AG04450 (cell line): ENCODE data around the gene CDC42EP1. TPM values are rescaled to one million over a fixed set of nuclear protein-coding genes. Genes with fewer than 3 reads are reported as not detected.
"Not testable (repeated sequence)": the region's sequence is repeated elsewhere in the genome, so short reads cannot be mapped to it uniquely, and the experiment has no call there.

ENCODE experiments used
- CTCF ChIA-PET: fragments of 300-600, 350-600 bp; formaldehyde crosslinking; extraction: SDS; loops from one replicate; lab custom pipeline; 2022; ENCODE audit warnings: antibody characterized with exemption, inconsistent platforms; lab: Charles Lee
- POLR2A ChIA-PET: fragments of 350-600 bp; formaldehyde crosslinking; extraction: SDS; loops from one replicate; lab custom pipeline; 2021; ENCODE audit warnings: antibody characterized with exemption, inconsistent platforms; lab: Yijun Ruan, JAX
- DNase-seq: peaks from one replicate; pipeline ENCODE4 v3.0.0-alpha.2; 2011; ENCODE audit warnings: low read depth, low spot score
- H3K27ac ChIP-seq: one replicate; pipeline ENCODE4 v1.5.1; 2012; ENCODE audit warnings: low read depth, low read length, control low read depth
- H3K27me3 ChIP-seq: one replicate; pipeline ENCODE4 v1.6.0; 2012; ENCODE audit warnings: low read length; ENCODE audit not compliant: control insufficient read depth, insufficient read depth
- H3K4me3 ChIP-seq: 2 replicates; pipeline ENCODE4 v1.5.1; 2011; ENCODE audit warnings: mild to moderate bottlenecking, low read depth, low read length, control low read depth
- H3K9me3 ChIP-seq: 2 replicates; pipeline ENCODE4 v1.5.1; 2012; ENCODE audit warnings: low read length; ENCODE audit not compliant: control insufficient read depth, insufficient read depth
- polyA plus RNA-seq: library from polyadenylated mRNA; depleted of rRNA; stranded (reverse); fragments of >200 nt; gene quantifications from 2 replicates; pipeline ENCODE4 v1.2.3, GENCODE V29; 2011
- TF ChIP-seq, protein P1 (sequence below): IDR thresholded peaks from 2 replicates; pipeline ENCODE4 v1.5.1; 2011; ENCODE audit warnings: low read depth, low read length, control low read depth, inconsistent platforms

CDC42EP1 gene
- polyA plus RNA-seq, 1 experiment: 13.0 TPM

DNA sequence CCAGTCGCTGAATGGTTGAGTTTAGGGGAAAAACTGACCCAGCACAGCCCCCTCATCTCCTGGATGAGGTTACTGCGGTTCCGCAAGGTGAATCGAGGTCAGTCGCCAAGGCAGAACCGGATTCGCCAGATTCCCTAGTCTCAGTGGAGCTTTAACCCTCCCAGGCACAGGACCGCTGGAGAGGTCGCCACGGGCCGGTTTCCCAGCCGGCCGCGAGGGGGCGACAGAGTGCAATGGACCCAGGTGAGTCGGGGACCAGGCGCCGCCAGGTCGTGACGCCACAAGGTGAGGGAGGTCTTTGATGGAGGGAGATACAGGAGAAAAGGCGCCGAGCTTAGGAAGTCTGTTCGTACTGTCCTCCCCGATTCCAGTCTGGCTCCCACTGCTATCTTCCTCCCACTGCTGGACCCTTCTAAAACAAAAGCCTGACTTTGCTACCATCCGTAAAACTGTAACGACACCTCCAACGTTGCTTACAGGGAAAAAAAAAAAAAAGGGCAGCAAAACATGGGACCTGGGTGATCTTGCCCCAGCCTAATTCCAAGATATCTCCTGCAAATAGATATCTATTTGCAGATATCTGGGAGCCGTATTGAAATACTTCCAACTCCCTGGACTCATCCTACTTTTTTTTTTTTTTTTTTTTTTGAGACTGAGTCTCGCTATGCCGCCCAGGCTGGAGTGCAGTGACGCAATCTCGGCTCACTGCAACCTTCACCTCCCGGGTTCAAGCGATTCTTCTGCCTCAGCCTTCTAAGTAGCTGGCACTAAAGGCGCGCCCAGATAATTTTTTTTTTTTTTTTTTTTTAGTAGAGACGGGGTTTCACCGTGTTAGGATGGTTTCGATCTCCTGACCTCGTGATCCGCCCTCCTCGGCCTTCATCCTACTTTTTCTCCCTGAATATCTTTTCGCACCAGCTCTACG is 47.0 kb downstream of the CDC42EP1 start:
- H3K27me3 ChIP-seq: peaks cover 12% of the 10 kb centered on the region
- DNase-seq: no peak
- H3K4me3 ChIP-seq: peak overlapping the region; percentile 42
- TF ChIP-seq, protein P1, sequence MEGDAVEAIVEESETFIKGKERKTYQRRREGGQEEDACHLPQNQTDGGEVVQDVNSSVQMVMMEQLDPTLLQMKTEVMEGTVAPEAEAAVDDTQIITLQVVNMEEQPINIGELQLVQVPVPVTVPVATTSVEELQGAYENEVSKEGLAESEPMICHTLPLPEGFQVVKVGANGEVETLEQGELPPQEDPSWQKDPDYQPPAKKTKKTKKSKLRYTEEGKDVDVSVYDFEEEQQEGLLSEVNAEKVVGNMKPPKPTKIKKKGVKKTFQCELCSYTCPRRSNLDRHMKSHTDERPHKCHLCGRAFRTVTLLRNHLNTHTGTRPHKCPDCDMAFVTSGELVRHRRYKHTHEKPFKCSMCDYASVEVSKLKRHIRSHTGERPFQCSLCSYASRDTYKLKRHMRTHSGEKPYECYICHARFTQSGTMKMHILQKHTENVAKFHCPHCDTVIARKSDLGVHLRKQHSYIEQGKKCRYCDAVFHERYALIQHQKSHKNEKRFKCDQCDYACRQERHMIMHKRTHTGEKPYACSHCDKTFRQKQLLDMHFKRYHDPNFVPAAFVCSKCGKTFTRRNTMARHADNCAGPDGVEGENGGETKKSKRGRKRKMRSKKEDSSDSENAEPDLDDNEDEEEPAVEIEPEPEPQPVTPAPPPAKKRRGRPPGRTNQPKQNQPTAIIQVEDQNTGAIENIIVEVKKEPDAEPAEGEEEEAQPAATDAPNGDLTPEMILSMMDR: peak; percentile 99
- CTCF ChIA-PET: interaction anchor here (0.5 to 3.5 kb wide), 46 partner anchors 9 to 1692 kb away, joined by 3 to 60 read pairs (median 4); partner anchors contain the start of genes ANKRD54 and LGALS2
- POLR2A ChIA-PET: interaction anchor here (0.5 to 2.7 kb wide), 13 partner anchors 15 to 1183 kb away, joined by 3 to 15 read pairs (median 4); partner anchors contain the start of genes LGALS1 and PDXP
- peak overlapping the region; percentile 99 for H3K27ac ChIP-seq
- H3K9me3 ChIP-seq: no peaks in the 10 kb centered on the region

DNA sequence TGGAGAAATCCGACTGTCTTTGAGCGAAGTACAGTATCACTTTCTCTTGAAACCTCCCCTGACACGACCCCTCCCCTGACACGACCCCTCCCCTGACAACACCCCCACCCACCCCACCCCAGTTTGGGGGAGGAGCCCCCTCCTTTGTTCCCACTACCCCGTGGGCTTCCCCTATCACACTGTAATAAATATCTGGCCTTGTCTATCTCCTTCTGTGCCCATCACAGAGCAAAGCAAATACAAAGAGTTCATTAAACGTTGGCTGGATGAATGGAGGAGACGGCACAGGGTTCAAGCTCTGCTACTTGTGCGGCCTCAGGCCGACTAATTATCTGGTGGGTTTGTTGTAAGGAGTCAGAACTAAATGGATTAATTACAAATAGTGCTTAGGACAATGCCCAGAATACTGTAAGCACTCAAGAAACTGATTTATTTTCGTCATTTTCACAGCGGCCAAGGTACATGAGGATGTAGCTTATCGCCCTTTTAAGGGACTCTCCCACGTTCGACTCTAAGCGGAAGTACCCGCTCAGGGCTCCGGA is 47.7 kb downstream of the CDC42EP1 start:
- TF ChIP-seq, protein P1: no peak
- no peak for DNase-seq
- Histone ChIP-seq H3K27me3 (peaks cover 12% of the 10 kb centered on the region), H3K27ac (peak overlapping the region; percentile 99), H3K9me3 (no peaks in the 10 kb centered on the region), H3K4me3 (peak overlapping the region; percentile 82)
- ChIA-PET CTCF (interaction anchor here (0.5 to 3.5 kb wide), 16 partner anchors 10 to 721 kb away, joined by 3 to 60 read pairs (median 6); partner anchors contain the start of gene ANKRD54), POLR2A (interaction anchor here (0.5 to 2.7 kb wide), 14 partner anchors 15 to 168 kb away, joined by 3 to 15 read pairs (median 4); partner anchors contain the start of genes LGALS1 and PDXP)

DNA sequence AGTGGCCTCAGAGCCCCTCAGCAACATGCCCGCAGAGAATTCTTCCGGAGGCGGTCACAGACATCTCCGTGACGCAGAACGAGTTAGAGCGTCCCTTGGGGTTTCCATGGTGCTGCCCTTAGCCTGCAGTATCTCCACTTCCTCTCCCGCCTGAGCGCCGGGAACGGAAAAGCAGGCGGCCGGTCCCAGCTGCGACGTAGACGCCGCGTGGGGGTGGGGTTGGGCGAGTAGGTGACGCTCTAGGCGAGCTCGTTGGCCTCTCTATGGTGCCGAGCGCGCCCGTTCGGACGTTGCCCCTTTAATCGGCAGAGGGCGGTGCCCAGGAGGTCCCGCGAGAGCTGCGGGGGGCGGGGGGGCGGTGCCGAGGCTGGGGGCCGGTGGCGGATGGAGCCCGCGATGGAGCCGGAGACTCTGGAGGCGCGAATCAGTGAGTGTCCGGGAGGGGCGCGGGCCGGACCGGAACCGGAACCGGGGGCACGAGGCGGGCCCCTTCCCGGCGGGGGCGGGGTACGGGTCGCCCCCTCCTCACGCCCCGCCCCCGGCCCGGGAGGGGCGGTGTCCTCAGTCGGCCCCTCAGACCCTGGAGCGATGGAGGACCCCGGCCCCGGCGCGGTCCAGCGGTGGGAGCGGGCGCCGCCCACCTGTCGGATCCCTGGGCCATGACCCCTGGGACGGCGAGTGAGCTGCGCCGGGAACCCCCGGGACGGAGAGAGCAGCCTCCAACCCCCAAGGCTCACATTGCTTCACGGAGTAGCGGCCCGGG is 48.4 kb downstream of the CDC42EP1 start, which contains the start of gene GGA1:
Gene GGA1, plus strand, starts transcription at position 358 of the 763 bp plus-strand sequence. Its CDS starts 27 bp downstream, at position 385.
- ChIA-PET CTCF (interaction anchor here (0.5 to 3.5 kb wide), 10 partner anchors 9 to 205 kb away, joined by 3 to 60 read pairs (median 6); no protein-coding TSS in a partner anchor), POLR2A (interaction anchor here (0.6 to 2.7 kb wide), 17 partner anchors 16 to 168 kb away, joined by 3 to 15 read pairs (median 4); partner anchors contain the start of genes LGALS1 and PDXP)
- H3K27me3 ChIP-seq: peaks cover 12% of the 10 kb centered on the region
- H3K4me3 ChIP-seq: peak within 1 kb of the TSS; percentile 82
- peak within 1 kb of the TSS; percentile 99 for H3K27ac ChIP-seq
- peak; percentile 90 for DNase-seq
- TF ChIP-seq, protein P1: no peak
- no peaks in the 10 kb centered on the region for H3K9me3 ChIP-seq

DNA sequence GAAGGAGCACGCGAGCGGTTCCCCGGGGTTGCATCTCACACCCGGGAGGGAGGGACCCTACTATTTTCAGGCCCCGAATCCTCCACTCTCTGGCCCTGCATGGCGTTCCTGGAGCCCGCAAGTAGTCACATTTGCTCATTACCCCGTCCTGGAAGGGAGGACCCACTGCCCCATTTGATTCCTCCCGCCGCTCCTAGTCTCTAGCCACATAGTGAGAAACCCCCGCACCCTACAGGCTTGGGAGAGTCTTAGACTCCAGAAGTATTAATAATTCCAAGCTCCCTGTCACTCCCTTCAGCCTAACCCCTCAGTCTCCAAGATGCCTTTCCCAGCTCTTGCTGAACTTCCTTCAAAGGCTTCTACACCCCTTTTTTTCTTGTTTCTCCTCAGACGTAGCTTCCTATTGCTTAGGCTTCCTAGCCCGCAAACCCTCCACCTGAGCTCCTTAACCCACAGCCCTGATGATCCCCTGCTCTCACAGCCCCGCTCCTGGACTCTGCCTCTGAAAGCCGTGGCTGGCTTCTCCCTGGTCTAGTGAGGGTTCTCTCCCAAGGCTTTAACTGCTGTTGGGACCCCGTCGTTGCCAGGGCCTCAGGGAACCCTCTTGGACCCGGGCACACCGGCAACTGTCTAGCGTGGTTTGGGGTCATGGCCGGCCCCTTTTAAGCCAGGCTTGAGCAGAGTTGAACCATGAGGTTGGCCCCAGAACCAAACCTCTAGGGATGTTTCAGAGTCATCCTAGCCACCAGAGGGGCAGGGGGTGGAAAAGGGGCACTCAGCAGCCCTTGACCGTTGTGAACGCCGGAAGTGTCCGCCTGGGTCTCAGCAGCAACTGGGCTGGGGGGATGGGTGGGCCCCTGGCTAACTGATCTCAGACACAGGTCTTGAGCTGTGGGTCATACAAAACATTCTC is 49.2 kb downstream of the CDC42EP1 start:
- CTCF ChIA-PET: interaction anchor here (0.9 to 3.5 kb wide), 6 partner anchors 8 to 65 kb away, joined by 3 to 60 read pairs (median 12); no protein-coding TSS in a partner anchor
- peaks cover 7% of the 10 kb centered on the region for H3K27me3 ChIP-seq
- peak overlapping the region; percentile 70 for H3K27ac ChIP-seq
- peak overlapping the region; percentile 82 for H3K4me3 ChIP-seq
- DNase-seq: no peak
- H3K9me3 ChIP-seq: no peaks in the 10 kb centered on the region
- POLR2A ChIA-PET: interaction anchor here (0.6 to 2.7 kb wide), 9 partner anchors 15 to 140 kb away, joined by 3 to 15 read pairs (median 4); partner anchors contain the start of gene LGALS1
- TF ChIP-seq, protein P1: no peak

DNA sequence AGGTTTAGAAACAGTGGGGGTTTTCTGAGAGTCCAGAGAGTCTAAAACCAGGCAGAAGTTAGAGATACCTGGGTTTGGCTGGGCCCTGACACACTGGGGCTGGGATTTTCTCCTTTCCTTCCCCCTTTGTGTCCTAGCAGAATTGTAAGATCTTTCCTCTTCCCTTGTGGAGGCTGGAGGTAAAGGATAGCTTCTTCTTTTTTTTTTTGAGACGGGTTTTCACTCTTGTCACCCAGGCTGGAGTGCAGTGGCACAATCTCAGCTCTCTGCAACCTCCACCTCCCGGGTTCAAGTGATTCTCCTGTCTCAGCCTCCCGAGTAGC is 49.8 kb downstream of the CDC42EP1 start:
- POLR2A ChIA-PET: interaction anchor here (0.6 to 2.7 kb wide), 5 partner anchors 9 to 98 kb away, joined by 3 to 15 read pairs (median 3); partner anchors contain the start of gene LGALS1
- not testable (repeated sequence) for H3K27ac ChIP-seq, DNase-seq, H3K27me3 ChIP-seq, H3K9me3 ChIP-seq
- H3K4me3 ChIP-seq: peak overlapping the region; percentile 82
- CTCF ChIA-PET: interaction anchor here (1.0 kb wide), 1 partner anchor 33 kb away, joined by 3 read pairs; no protein-coding TSS in a partner anchor
